ENCODE measurements around the gene CYTH4.
A peak's percentile ranks its signal among the peaks of the same experiment; 100 is the strongest.

Gene CYTH4

GRCh38 chr22:37288521-37288920, 6.2 kb downstream of the CYTH4 start:
- no peak for DNase-seq (ENCODE audit: extremely low read depth in 1 of 2, low read depth in 1 of 2)

GRCh38 chr22:37289156-37289735, 6.9 kb downstream of the CYTH4 start:
- no peak for DNase-seq (ENCODE audit: extremely low read depth in 1 of 2, low read depth in 1 of 2)

- DNase-seq (ENCODE audit: extremely low read depth in 1 of 2, low read depth in 1 of 2) = no peak
Measured at GRCh38 chr22:37290737-37291136, 8.4 kb downstream of the CYTH4 start.

GRCh38 chr22:37291559-37292298, 9.4 kb downstream of the CYTH4 start:
- DNase-seq (ENCODE audit: extremely low read depth in 1 of 2, low read depth in 1 of 2) = no peak

- no peak for DNase-seq (ENCODE audit: extremely low read depth in 1 of 2, low read depth in 1 of 2)
Measured at GRCh38 chr22:37292641-37293040, 10.3 kb downstream of the CYTH4 start.

GRCh38 chr22:37293172-37293571, 10.9 kb downstream of the CYTH4 start:
- DNase-seq (ENCODE audit: extremely low read depth in 1 of 2, low read depth in 1 of 2) = no peak

GRCh38 chr22:37294747-37295146, 12.4 kb downstream of the CYTH4 start:
- DNase-seq (ENCODE audit: extremely low read depth in 1 of 2, low read depth in 1 of 2) = no peak

- DNase-seq (ENCODE audit: extremely low read depth in 1 of 2, low read depth in 1 of 2) = no peak
Measured at GRCh38 chr22:37295213-37295886, 13.0 kb downstream of the CYTH4 start.

- DNase-seq (ENCODE audit: extremely low read depth in 1 of 2, low read depth in 1 of 2) = no peak
Measured at GRCh38 chr22:37295946-37296345, 13.6 kb downstream of the CYTH4 start.

GRCh38 chr22:37298748-37299495, 16.6 kb downstream of the CYTH4 start:
- DNase-seq (ENCODE audit: extremely low read depth in 1 of 2, low read depth in 1 of 2) = no peak

GRCh38 chr22:37299969-37300509, 17.7 kb downstream of the CYTH4 start:
- DNase-seq (ENCODE audit: extremely low read depth in 1 of 2, low read depth in 1 of 2) = no peak

- no peak for DNase-seq (ENCODE audit: extremely low read depth in 1 of 2, low read depth in 1 of 2)
Measured at GRCh38 chr22:37300551-37301017, 18.3 kb downstream of the CYTH4 start.

- no peak for DNase-seq (ENCODE audit: extremely low read depth in 1 of 2, low read depth in 1 of 2)
Measured at GRCh38 chr22:37301144-37301830, 19.0 kb downstream of the CYTH4 start.

GRCh38 chr22:37302674-37303555, 20.6 kb downstream of the CYTH4 start:
- DNase-seq (ENCODE audit: extremely low read depth in 1 of 2, low read depth in 1 of 2) = no peak

- DNase-seq (ENCODE audit: extremely low read depth in 1 of 2, low read depth in 1 of 2) = peak; percentile 64 to 89
Measured at GRCh38 chr22:37303821-37304274, 21.5 kb downstream of the CYTH4 start.

- DNase-seq (ENCODE audit: extremely low read depth in 1 of 2, low read depth in 1 of 2) = no peak
Measured at GRCh38 chr22:37304595-37305343, 22.5 kb downstream of the CYTH4 start.

- no peak for DNase-seq (ENCODE audit: extremely low read depth in 1 of 2, low read depth in 1 of 2)
Measured at GRCh38 chr22:37305887-37306286, 23.6 kb downstream of the CYTH4 start.

GRCh38 chr22:37306494-37306829, 24.2 kb downstream of the CYTH4 start:
- no peak for DNase-seq (ENCODE audit: extremely low read depth in 1 of 2, low read depth in 1 of 2)
